GM19239 (cell line): Measurements from ENCODE around the gene APOBEC3H.

ENCODE experiments used
- DNase-seq: peaks from one replicate; pipeline ENCODE4 v3.0.0; 2011; ENCODE audit warnings: low spot score; ENCODE audit not compliant: insufficient read length
- FAIRE-seq: peaks from 2 replicates; lab custom pipeline; 2011; peaks lifted over from hg19 to GRCh38; lab: Jason Lieb, UNC

The APOBEC3H gene

DNA sequence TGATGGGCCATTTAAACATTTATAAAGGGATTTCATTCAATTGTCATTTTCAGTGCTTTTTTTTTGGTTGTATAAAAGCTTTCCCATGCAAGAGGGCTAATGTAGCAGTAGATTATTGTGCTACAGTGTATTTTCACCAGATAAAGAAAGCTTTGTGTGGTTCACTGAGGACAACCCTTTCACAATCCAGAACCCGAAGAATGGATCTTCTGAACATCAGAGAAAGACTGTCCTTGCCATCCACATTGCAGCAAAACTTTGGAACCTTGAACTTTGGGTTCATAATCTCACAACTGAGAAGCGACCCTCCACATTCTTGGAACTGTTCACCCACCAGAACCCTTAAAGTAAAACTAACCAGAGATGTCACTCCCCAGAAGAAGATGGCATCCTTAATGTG is 9.3 kb downstream of the APOBEC3H start:
- DNase-seq (no peak), FAIRE-seq (no peak)

DNA sequence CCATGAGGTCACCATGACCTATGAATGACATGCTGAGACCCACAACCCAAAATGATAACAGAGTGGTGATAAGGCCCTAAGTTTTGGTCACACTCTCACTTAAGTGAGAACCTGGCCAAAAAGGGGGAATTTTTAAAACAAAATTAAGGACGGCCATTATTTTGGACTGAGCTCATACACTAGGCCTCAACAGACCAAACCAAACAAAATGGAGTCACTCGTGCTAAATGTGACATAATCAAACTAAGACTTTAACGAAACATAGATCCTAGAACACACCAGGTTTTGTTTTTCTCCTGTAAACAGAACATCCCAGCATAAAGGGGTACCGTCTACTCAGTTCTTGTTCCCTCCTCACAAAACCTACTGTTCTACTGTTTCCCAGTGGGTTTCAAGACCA is 11.4 kb downstream of the APOBEC3H start:
- no peak for DNase-seq

DNA sequence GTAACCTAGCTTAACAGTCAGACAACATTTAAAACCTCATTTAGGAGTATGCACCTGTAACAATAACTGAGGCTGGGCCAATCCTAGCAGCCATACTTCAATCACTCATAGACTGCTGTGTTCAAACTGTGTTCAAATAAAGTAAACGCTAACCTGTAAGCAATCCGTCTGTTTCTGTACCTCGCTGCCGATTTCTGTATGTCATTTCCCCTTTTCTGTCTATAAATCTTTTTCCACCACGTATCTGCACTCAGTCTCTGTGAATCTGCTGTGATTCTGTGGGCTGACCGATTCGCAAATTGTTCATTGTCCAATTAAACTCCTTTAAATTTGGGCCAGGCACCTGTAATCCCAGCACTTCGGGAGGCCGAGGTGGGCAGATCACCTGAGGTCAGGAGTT is 12.3 kb downstream of the APOBEC3H start:
- FAIRE-seq (no peak), DNase-seq (no peak)

More for the DNA sequence above, 11.4 kb downstream of the APOBEC3H start:
- FAIRE-seq, result no peak

DNA sequence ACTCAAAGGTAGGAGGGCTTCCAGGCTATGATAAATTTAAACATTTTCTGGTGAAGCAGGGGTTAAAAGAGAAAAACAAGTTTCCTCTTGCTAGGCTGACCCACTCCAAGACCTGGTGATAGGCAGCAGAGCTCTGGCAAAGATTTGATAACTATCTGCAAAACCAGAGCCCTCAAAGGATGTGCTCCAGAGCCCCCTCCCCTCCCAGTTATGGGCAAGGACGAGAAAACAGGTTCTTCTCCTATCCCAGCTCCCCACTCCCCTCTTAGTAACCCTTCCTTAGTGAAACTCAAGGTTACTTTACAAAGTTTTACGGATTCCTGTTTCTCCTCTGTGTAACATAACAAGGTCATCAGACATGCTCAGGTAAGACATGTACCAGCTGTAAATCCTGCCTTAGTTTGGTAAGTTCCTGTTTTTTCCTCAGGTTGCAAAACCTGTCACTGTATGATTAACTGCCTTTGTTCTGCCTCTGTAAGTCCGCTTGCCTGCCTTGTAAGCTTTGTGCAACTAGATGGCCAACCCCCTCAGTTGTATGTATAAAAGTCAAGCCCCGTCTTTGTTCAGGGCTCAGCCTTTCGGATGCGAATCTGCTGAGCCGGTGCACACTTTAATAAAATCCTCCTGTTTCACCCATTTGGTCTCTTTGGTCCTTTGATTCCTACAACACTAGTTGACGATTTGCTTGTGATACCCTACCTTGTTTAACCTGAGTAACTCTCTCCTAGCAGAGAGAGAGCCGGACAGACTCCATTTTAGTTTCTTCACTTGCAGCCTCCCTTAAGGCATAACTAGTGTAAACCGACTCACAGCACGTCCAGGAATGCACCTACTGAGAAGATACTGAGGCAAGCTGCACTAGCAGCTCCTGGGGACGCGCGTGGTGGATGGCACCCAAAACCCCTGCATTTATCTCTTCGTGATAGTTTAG is 13.9 kb downstream of the APOBEC3H start:
- DNase-seq (no peak), FAIRE-seq (peak; percentile 71)

DNA sequence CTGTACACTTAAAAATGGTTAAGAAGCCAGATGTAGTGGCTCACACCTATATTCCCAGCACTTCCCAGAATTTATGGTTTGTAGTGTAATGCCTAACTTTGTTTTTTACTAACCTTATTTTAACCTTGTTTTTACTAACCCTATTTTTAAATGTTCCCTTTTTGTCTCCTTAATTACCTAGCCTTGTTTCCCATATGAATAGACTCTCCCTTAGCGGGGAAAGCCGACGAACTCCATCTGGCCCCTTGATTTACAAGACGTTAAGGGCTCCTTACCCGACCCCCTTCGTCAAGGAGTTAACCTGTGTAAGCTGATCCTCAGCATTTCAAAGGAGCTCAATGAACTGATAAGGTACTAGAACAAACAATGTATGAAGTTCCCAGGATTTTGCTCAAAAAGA is 17.1 kb downstream of the APOBEC3H start:
- no peak for FAIRE-seq
- no peak for DNase-seq

DNA sequence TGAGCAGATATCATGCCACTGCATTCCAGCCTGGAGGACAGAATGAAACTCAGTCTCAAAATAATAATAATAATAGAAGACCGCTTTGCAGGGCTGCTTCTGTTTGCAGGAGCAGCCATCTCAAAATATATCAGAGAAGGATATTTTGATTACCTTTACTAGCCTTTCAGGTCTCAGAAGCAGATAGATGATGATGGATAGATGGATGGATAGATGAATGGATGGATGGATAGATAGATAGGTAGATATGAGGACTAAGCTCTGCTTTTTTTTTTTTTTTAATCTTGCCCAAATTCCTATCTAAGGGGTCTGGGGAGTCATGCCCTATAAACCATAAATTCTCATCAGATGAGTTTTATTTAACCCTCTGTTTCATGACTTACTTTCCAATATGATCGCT is 18.5 kb downstream of the APOBEC3H start:
- FAIRE-seq, result no peak

DNA sequence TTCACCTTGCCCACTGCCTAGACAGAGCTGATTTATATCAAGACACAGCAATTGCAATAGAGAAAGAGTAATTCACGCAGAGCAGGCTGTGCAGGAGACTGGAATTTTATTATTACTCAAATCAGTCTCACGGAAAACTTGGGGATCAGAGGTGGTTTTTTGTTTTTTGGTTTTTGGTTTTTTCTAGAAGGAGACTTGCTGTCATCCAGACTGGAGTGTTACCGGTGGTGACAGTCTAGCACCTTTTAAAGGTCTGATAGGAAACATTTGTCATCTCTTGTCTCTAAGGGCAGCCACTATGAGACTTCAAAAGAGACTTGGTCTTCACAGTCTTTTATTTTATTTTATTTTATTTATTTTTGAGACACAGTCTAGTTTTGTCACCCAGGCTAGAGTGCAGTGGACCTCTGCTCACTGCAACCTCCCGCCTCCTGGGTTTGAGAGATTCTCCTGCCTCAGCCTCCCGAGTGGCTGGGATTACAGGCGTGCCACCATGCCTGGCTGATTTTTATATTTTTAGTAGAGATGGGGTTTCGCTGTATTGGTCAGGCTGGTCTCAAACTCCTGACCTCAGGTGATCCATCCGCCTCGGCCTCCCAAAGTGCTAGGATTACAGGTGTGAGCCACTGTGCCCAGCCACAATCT is 19.1 kb downstream of the APOBEC3H start:
- DNase-seq (no peak), FAIRE-seq (peak; percentile 8)

More for the DNA sequence above, 18.5 kb downstream of the APOBEC3H start:
- DNase-seq, result no peak

DNA sequence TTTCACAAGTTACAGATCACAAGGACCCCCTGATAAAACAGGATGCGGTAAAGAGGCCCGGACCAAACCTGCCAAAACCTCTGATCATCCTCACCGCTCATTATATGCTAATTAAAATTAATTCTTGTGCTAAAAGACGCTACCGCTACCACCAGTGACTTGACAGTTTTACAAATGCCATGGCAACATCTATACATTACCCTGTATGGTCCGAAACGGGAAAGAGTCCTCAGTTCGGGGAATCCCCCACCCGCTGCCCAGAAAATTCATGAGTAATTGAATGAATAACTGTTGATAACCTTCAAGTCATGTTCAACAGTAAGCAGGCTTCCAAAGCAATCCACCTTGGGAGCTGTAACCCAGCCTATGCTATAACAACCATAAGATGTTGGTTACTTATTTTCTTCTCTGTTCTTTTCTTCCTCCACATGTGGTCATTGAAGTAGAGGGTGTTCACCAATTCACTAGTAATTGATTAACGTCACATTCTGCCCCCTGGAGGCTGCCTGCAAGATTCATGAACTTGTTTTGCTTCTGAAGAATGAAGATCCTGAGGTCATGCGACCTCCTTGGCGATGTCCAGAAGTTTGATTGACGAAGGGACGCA is 20.6 kb downstream of the APOBEC3H start:
- FAIRE-seq (peak; percentile 100), DNase-seq (peak; percentile 65)

DNA sequence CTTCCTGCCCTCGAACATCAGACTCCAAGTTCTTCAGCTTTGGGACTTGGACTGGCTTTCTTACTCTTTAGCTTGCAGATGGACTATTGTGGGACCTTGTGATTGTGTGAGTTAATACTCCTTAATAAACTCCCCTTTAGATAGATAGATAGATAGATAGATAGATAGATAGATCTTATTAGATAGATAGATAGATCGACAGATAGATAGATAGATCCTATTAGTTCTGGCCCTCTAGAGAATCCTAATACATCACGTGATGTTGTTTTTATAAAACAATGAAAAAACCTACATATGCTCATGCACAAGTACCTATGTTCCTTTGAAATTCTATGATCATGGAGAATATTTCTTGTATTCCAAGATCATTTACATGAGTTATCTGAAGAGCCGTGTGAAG is 23.9 kb downstream of the APOBEC3H start:
- FAIRE-seq, result no peak
- no peak for DNase-seq

DNA sequence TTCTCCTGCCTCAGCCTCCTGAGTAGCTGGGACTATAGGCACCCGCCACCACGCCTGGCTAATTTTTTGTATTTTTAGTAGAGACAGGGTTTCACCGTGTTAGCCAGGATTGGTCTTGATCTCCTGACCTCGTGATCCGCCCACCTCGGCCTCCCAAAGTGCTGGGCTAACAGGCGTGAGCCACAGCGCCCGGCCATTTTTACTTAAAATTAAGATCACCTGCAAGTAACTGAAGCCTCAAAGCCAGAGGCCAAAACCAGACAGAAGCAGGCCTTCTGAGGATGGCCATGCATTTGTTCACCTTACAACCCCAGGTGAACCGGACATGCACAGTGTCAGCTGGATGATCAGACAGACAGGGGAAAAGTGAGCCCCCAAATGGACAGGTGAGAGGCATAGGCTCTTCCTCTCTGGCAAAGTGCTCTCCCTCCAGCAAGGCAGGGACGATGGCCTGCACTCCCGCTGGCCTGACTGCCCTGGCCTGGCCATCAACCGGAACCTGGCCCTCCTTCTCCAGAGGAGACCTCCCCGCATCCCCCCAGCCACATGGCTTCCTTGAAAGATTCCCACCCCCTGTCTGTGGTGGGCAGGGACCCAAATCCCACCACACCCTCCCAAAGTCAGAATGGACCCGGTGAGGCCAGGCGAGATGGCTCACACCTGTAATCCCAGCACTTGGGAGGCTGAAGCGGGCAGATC is 25.9 kb downstream of the APOBEC3H start:
- DNase-seq (no peak), FAIRE-seq (no peak)

DNA sequence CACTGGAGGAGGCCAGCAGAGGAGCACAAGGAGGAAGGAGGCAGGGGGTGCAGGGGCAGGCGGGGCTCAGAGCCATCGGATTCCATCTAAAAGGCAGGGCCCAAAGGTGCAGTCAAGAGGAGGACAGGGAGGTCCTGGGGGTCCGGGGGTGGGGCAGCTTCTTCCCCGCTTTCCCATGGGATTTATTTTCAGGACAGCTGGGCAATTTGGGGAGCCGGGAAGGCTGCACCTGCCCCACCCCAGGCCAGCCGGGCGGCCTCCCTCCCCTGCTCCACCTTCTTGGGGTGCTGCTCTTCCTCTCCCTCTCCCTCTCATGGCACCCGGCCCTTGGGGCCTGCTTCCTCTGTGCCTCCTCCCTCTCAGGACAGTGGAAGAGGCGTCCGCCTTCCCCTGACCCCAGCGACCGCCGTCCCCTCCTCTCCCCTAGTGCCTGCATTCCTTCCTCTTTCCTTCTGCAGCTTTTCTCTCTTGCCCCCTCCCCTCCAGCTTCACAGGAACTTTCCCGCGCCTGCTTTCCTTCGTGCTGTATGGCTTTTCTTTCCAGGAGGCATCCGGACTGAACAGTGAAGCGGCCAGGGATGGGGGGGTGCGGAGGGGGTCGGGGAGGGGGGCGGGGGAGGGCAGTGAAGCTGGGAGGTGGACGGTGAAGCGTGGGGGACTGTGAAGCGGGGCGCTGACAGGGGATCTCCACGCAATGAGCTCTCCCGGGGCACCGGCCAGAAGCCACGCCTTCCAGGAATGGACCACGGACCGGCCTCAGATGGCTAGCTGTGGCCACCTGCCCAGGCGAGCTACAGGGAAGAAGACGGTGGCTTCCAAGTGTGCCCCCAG is 26.9 kb downstream of the APOBEC3H start:
- DNase-seq (no peak), FAIRE-seq (no peak)

DNA sequence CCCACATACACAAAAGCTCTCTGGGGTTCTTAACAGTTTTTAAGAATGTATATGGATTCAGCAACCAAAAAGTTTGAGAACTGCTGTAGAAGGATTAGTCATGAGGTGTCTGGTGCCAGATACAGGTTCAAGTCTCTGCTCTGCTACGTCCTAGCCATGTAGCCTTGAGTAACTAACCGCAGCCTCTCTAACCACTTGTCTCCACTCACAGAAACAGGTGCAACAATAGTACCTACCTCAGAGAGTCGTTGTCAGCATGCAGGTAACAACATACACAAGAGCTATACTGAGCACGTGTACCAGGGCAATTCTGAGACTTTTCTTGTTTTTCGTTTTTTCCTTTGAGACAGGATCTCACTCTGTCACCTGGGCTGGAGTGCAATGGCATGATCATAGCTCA is 28.6 kb downstream of the APOBEC3H start:
- no peak for FAIRE-seq
- no peak for DNase-seq

DNA sequence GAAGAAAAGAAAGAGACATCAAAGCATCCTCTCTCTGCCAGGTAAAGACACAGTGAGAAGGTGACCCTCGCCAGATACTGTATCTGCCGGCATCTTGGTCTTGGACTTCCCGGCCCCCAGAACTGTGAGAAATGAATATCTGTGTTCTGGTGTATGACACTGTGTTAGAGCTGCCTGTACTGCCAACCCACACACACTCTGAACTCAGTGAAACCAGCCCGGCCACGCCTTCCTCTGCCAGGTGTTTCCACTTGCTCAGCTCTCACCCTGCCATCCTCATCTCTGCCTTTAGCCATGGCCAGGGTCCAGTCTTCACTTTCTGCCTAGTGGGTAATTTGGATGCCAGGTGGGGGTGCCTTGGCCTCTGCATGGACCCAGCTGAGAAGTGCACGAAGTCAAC is 31.5 kb downstream of the APOBEC3H start:
- FAIRE-seq, result no peak
- DNase-seq, result no peak

DNA sequence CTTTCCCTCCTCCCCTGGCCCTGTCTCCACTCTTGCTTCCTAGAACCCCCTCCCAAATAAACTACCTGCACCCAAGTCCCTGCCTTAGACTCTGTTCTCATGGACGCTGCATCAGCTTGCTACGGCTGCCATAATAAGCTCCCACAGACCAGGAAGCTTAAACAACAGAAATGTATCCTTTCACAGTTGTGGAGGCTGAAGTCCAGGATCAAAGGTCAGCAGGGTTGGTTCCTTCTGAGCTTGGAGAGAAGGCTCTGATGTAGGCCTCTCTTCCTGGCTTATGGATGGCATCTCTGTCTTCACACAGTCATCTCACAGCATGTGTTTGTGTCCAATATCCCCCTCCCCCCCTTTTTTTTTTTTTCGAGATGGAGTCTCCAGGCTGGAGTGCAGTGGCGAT is 32.0 kb downstream of the APOBEC3H start:
- DNase-seq (no peak), FAIRE-seq (no peak)

DNA sequence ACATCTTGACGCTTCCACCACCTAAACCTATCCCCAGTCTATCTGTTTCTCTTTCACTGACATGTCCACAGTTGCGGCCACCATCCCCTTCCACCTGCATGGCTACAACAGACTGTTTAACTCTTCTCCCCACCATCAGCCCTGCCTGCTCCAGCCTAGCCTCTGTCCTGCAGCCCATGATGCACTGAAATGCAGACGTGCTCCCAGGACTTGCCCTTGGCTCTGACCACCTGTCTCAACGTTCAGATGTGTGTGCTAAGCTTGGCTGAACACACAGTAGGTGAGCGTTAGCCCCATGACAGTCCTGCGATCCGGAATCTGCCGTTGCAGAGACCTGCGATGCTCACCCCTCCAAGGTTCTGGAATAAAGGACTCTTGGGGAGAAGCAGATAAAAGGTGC is 32.7 kb downstream of the APOBEC3H start:
- DNase-seq (no peak), FAIRE-seq (no peak)

DNA sequence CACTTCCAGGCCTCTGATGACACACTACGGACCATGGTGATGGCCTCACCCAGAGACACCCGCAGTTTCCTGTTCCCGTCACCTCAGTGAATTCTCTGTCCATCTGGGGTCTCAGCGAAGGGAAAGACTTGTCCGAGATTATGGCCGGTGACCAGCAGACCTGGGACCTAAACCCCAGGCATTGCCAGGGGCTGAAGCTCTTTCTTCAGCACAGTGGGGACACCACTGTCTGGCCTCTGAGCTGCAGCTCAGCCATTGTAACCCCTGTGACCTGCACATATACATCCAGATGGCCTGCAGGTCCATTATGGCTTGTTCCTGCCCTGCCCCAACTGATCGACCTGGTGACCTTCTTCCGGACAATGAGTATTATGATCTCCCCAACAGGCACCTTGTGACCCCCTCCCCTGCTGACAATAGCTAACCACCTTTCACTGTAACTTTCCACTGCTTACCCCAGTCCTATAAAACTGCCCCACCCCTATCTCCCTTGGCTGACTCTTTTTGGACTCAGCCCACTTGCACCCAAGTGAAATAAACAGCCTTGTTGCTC is 33.2 kb downstream of the APOBEC3H start:
- DNase-seq, result no peak
- FAIRE-seq, result no peak

DNA sequence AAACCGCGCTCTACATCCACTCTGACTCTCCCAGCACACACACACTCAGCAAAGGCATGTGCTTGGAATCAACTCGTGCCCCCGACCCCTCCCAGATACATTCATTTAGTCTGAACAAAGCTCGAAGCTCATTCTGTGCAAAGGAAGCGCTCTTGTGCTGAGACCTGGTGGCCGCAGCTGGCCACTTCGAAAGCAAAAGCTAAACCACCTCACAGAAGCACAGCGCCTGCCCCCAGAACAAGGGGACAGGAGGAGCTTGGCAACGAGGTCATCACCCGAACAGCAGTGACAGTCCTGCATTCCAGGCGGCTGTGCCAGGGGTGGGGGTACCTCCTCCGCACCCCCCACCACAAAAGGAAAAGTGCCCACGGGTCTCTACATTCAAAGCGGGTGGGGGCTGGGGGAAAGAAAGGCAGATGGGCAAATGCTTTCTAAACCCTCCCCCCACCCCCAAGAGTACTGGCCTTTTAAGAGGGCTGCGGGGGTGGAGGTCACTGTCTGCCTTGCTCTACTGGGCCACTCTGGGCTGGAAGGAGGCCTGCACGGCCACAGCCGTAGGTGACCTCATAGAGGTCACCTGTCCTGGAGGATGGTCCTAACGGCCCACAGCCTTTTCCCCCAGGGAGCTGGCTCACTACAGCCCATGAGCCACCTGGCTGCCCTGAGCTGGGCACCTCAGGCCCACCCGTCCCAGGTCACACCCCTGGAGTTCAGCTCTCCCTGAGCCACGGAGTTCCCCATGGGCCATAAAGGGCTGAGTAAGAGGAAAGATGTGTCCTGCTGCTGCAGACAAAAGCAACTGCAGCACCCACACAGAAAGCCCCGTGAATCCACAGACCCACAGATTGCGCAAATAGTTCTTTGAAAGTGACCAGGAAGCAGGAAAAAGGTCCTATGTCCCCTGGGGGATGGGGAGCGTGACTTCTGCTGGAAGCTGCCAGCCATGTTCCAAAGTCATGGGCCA is 34.1 kb downstream of the APOBEC3H start:
- FAIRE-seq (no peak), DNase-seq (no peak)

DNA sequence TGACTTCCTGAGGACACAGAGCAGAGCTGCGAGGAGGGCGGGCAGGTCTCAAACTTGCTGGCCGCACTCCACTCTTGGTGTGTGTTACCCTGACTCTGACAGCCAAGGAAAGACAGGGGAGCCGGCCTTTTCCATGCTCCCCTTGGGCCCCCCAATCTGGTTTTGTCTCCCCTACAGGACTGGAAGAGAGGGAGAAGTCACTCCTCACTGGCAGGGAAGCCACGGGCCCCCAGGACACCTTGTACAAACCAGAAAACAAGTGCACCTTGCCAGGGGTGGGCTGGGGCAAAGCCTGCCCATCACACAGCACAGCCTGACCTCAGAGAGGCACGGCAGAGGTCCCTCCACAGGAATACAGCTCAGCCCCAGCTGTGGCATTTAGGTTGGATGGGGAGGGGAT is 35.2 kb downstream of the APOBEC3H start:
- DNase-seq, result no peak
- no peak for FAIRE-seq
